H1 (cell line): ENCODE data around the gene C19orf53. TPM values are rescaled to one million over a fixed set of nuclear protein-coding genes. Genes with fewer than 3 reads are reported as not detected.
A peak's percentile ranks its signal among the peaks of the same experiment; 100 is the strongest.

Experiments used
- BRCA1 ChIP-seq: IDR thresholded peaks from 2 replicates; pipeline ENCODE4 v1.6.1; 2012; ENCODE audit warnings: low read depth, low read length, improper control_type of control experiment
- CHD2 ChIP-seq: IDR thresholded peaks from 2 replicates; pipeline ENCODE4 v1.6.1; 2012; ENCODE audit warnings: low read length, improper control_type of control experiment
- FOSL1 ChIP-seq: IDR thresholded peaks from 2 replicates; pipeline ENCODE4 v1.6.1; 2011; ENCODE audit warnings: mild to moderate bottlenecking, low read depth, low read length, moderate library complexity; ENCODE audit not compliant: insufficient read depth
- JUND ChIP-seq: IDR thresholded peaks from 2 replicates; pipeline ENCODE4 v1.6.1; 2011; ENCODE audit warnings: mild to moderate bottlenecking, improper control_type of control experiment, low read length
- KDM1A ChIP-seq: fragments of 200-600, 300-600 bp; sonication (generic); IDR thresholded peaks from 2 replicates; pipeline ENCODE4 v1.7.1; 2016; ENCODE audit warnings: mild to moderate bottlenecking, low read length, borderline replicate concordance
- POLR2A ChIP-seq, 2 experiments: IDR thresholded peaks; 1 replicate in 1 of 2; 2 replicates in 1 of 2; pipeline ENCODE4 v1.6.1; 2011; ENCODE audit warnings: low read depth in 2 of 2, low read length in 2 of 2, mild to moderate bottlenecking in 2 of 2; ENCODE audit errors: control extremely low read depth in 1 of 2
- TAF7 ChIP-seq: optimal IDR thresholded peaks from 2 replicates; pipeline ENCODE3; 2011; ENCODE audit warnings: low read depth, mild to moderate bottlenecking, inconsistent platforms, low read length, moderate library complexity, borderline replicate concordance
- polyA plus RNA-seq, 7 experiments: library from polyadenylated mRNA; depleted of rRNA in 3 of 7; stranded (reverse) in 5 of 7; unstranded in 2 of 7; fragments of >200 nt in 5 of 7; fragments of 200-250 nt in 2 of 7; gene quantifications; 1 replicate in 5 of 7; 2 replicates in 1 of 7; 4 replicates in 1 of 7; pipeline versions ENCODE4 v1.2.1 to v1.2.3, GENCODE V29; 2011 to 2013; ENCODE audit warnings: missing spikeins in 2 of 7, mixed read lengths in 2 of 7
- total RNA-seq: library from RNA; stranded (reverse); fragmentation: NEBNext Ultra II Directional; extraction: Animal tissue kit (Norgen Biotek cat#: 25700); gene quantifications from 2 replicates; pipeline ENCODE4 v1.2.1, GENCODE V29; 2021

C19orf53 gene
- total and polyA plus RNA-seq, 2 of the 8 experiments (the other 6 are each of a cell fraction or from before 2014, with no cell fraction given), result 104 to 169 TPM

GRCh38 chr19:13774217-13775191 is at the start of gene C19orf53 (continued):
- TF ChIP-seq TAF7, result peak; percentile 89
- peak; percentile 51; the same call in 1 of the 2 replicates for TF ChIP-seq BRCA1
- TF ChIP-seq CHD2, result peak; percentile 79
- peak; percentile 38; the same call in 1 of the 2 replicates for TF ChIP-seq JUND
- TF ChIP-seq KDM1A, result 0 out of 2 replicates have a peak, but pooled peaks have one; percentile 23
- peak; percentile 88 to 95 for TF ChIP-seq POLR2A (IDR thresholded peaks at IDR 0.05; ENCODE audit: control extremely low read depth in 1 of 2, low read depth in 2 of 2, low read length in 2 of 2)
- no peak for TF ChIP-seq FOSL1
- TF ChIP-seq, all 59 proteins: peak for 31
